Measurements from ENCODE around the gene FSTL4. TPM values are rescaled to one million over a fixed set of nuclear protein-coding genes. Genes with fewer than 3 reads are reported as not detected.

Gene FSTL4
- polyA plus RNA-seq, 1 of the 3 experiments (the other 2 are of a cell fraction) = not detected

DNA sequence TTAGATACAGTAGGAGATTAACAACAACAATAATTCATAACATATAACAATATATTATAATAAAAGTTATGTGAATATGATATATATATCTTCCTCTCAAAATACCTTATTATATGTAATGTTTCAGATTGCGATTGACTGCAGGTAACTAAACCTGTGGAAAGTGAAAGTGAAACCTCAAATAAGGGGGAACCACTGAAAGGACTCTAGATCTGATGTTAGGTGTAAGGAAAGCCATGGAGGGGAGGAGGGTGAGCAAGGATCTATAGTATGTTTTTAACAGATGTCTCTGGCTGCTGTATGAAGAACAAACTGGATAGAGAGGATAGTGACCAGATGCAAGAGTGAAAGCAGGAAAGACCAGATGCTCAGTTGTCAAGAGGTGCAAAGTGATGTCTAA lies 5.8 kb upstream of the FSTL4 start:
- no peak overlapping the region for H3K4me3 ChIP-seq (ENCODE audit: low read depth in 2 of 2, low read length in 1 of 2)
- POLR2A ChIA-PET = no interaction called here
- no peak overlapping the region for H2AFZ ChIP-seq (ENCODE audit: low read depth)
- H3K79me2 ChIP-seq (ENCODE audit: insufficient read depth) = no peaks in the 10 kb centered on the region
- CTCF ChIA-PET = interaction anchor here (1.2 to 2.7 kb wide), 2 partner anchors 8 to 11 kb away, joined by 3 to 10 read pairs; no protein-coding TSS in a partner anchor
- no peak overlapping the region for H3K4me2 ChIP-seq
- TF ChIP-seq SMC3 (IDR thresholded peaks at IDR 0.05; ENCODE audit: low read depth, low read length) = no peak
- TF ChIP-seq, protein P1, sequence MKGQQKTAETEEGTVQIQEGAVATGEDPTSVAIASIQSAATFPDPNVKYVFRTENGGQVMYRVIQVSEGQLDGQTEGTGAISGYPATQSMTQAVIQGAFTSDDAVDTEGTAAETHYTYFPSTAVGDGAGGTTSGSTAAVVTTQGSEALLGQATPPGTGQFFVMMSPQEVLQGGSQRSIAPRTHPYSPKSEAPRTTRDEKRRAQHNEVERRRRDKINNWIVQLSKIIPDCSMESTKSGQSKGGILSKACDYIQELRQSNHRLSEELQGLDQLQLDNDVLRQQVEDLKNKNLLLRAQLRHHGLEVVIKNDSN (IDR thresholded peaks at IDR 0.05; ENCODE audit: borderline replicate concordance, low read depth) = no peak
- H3K4me1 ChIP-seq (ENCODE audit: control insufficient read depth in 1 of 2, insufficient read depth in 2 of 2, low read depth in 1 of 2, low read length in 1 of 2) = no peaks in the 10 kb centered on the region
- DNase-seq = no peak
- no peaks in the 10 kb centered on the region for H3K36me3 ChIP-seq (replicated peaks in 1 of 2; ENCODE audit: control insufficient read depth in 1 of 2, insufficient read depth in 2 of 2, low read length in 1 of 2)
- no peak overlapping the region for H3K9ac ChIP-seq
- no peaks in the 10 kb centered on the region for H3F3A ChIP-seq (replicated peaks; ENCODE audit: insufficient read depth)
- WGBS (ENCODE audit: low lambda C conversion rate) = 50% methylated on average over 1 of the region's 1 CpG
- no peaks in the 10 kb centered on the region for H3K9me2 ChIP-seq
- H4K20me1 ChIP-seq (ENCODE audit: insufficient read depth) = no peaks in the 10 kb centered on the region
- H3K9me3 ChIP-seq = no peaks in the 10 kb centered on the region
- H3K27me3 ChIP-seq (ENCODE audit: insufficient read depth) = peaks cover 9% of the 10 kb centered on the region
- H3K27ac ChIP-seq (ENCODE audit: low read depth in 2 of 2, low read length in 1 of 2) = no peak overlapping the region

GRCh38 chr5:133613743-133614142 lies 1.4 kb upstream of the FSTL4 start:
- DNase-seq = no peak
- Histone ChIP-seq H3K9me2 (no peaks in the 10 kb centered on the region), H3K9ac (no peak overlapping the region), H3K9me3 (no peaks in the 10 kb centered on the region), H3K79me2 (ENCODE audit: insufficient read depth) (no peaks in the 10 kb centered on the region), H4K20me1 (ENCODE audit: insufficient read depth) (no peaks in the 10 kb centered on the region), H3K27me3 (ENCODE audit: insufficient read depth) (peaks cover 37% of the 10 kb centered on the region), H2AFZ (ENCODE audit: low read depth) (no peak overlapping the region), H3F3A (replicated peaks; ENCODE audit: insufficient read depth) (no peaks in the 10 kb centered on the region), H3K36me3 (replicated peaks in 1 of 2; ENCODE audit: control insufficient read depth in 1 of 2, insufficient read depth in 2 of 2, low read length in 1 of 2) (no peaks in the 10 kb centered on the region), H3K4me3 (ENCODE audit: low read depth in 2 of 2, low read length in 1 of 2) (no peak overlapping the region), H3K4me2 (no peak overlapping the region), H3K4me1 (ENCODE audit: control insufficient read depth in 1 of 2, insufficient read depth in 2 of 2, low read depth in 1 of 2, low read length in 1 of 2) (peaks cover 0 to 15% of the 10 kb centered on the region in 2 experiments; a peak in 1 of 4 replicates), H3K27ac (ENCODE audit: low read depth in 2 of 2, low read length in 1 of 2) (no peak overlapping the region)
- ChIA-PET POLR2A (no interaction called here), CTCF (interaction anchor here (0.6 to 1.2 kb wide), 3 partner anchors 9 to 192 kb away, joined by 3 to 4 read pairs (median 4); no protein-coding TSS in a partner anchor)
- 70% methylated on average over 2 of the region's 2 CpGs for WGBS (ENCODE audit: low lambda C conversion rate)
- TF ChIP-seq SMC3 (IDR thresholded peaks at IDR 0.05; ENCODE audit: low read depth, low read length) (no peak), CTCF (IDR thresholded peaks at IDR 0.05) (no peak), TEAD4 (IDR thresholded peaks at IDR 0.05; ENCODE audit: borderline replicate concordance, insufficient read depth) (no peak), RAD21 (IDR thresholded peaks at IDR 0.05; ENCODE audit: low read length) (no peak), EZH2phosphoT487 (IDR thresholded peaks at IDR 0.05; ENCODE audit: borderline replicate concordance, low read depth) (no peak), MEF2A (IDR thresholded peaks at IDR 0.05; ENCODE audit: borderline replicate concordance, low read depth) (no peak), PBX3 (IDR thresholded peaks at IDR 0.05) (no peak), CHD2 (IDR thresholded peaks at IDR 0.05; ENCODE audit: low read length, partially characterized antibody) (no peak), SIN3A (IDR thresholded peaks at IDR 0.05; ENCODE audit: borderline replicate concordance, low read depth, low read length) (no peak), FOXM1 (IDR thresholded peaks at IDR 0.05; ENCODE audit: low read depth) (no peak), JUND (IDR thresholded peaks at IDR 0.05) (no peak), NFIC (IDR thresholded peaks at IDR 0.05; ENCODE audit: borderline replicate concordance) (no peak), ELF1 (IDR thresholded peaks at IDR 0.05) (no peak), NRF1 (IDR thresholded peaks at IDR 0.05; ENCODE audit: low read depth, low read length) (no peak), RFX5 (IDR thresholded peaks at IDR 0.05; ENCODE audit: low read length) (no peak), FOSL2 (IDR thresholded peaks at IDR 0.05; ENCODE audit: borderline replicate concordance, low read depth) (no peak), EP300 (IDR thresholded peaks at IDR 0.05; ENCODE audit: borderline replicate concordance in 1 of 2, low read depth in 1 of 2, low read length in 1 of 2) (no peak)
- TF ChIP-seq, protein P2, sequence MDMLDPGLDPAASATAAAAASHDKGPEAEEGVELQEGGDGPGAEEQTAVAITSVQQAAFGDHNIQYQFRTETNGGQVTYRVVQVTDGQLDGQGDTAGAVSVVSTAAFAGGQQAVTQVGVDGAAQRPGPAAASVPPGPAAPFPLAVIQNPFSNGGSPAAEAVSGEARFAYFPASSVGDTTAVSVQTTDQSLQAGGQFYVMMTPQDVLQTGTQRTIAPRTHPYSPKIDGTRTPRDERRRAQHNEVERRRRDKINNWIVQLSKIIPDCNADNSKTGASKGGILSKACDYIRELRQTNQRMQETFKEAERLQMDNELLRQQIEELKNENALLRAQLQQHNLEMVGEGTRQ (IDR thresholded peaks at IDR 0.05; ENCODE audit: borderline replicate concordance, low read depth, low read length) = no peak

Data from SK-N-SH (cell line).